Right atrium auricular region (tissue), 2 donors: Measurements from ENCODE around the gene UNC5CL. TPM values are rescaled to one million over a fixed set of nuclear protein-coding genes. Genes with fewer than 3 reads are reported as not detected.
A peak's percentile ranks its signal among the peaks of the same experiment; 100 is the strongest.

ENCODE experiments used
- DNase-seq: peaks from one replicate; pipeline ENCODE4 v3.0.0-alpha.2; 2019; ENCODE audit warnings: low spot score
- H3K27ac ChIP-seq, 2 donors: fragments of 200-600 bp; sonication (generic); 1 replicate in 1 of 2; 2 replicates in 1 of 2; pipeline ENCODE4 v1.5.1; 2016 to 2019
- H3K27me3 ChIP-seq, 2 donors: fragments of 200-600 bp; sonication (generic); one replicate each; pipeline versions ENCODE4 v1.5.1 to v1.6.0; 2017 to 2019
- H3K36me3 ChIP-seq: fragments of 200-600 bp; sonication (generic); one replicate; pipeline ENCODE4 v1.5.1; 2016
- H3K4me1 ChIP-seq, 2 donors: fragments of 200-600 bp; sonication (generic); one replicate each; pipeline versions ENCODE4 v1.5.1 to v1.6.0; 2017 to 2019
- H3K4me3 ChIP-seq, 2 donors: fragments of 200-600 bp; sonication (generic); 1 replicate in 1 of 2; 2 replicates in 1 of 2; pipeline ENCODE4 v1.5.1; 2017 to 2019; ENCODE audit warnings: mild to moderate bottlenecking in 1 of 2, moderate library complexity in 1 of 2
- H3K9me3 ChIP-seq, 2 donors: fragments of 200-600 bp; sonication (generic); one replicate each; pipeline ENCODE4 v1.5.1; 2019
- total RNA-seq, 2 donors: library from RNA; depleted of rRNA; stranded (reverse); fragments of >200 nt; gene quantifications; one replicate each; pipeline ENCODE4 v1.1.0, GENCODE V29; 2016
- TF ChIP-seq, protein P1 (sequence below), 2 donors: fragments of 200-600 bp; sonication (generic); IDR thresholded peaks; one replicate each; pipeline ENCODE4 v1.5.1; 2019; ENCODE audit warnings: antibody characterized with exemption in 2 of 2

The UNC5CL gene
- total RNA-seq, 2 donors from 2014 or later = 0.43 to 0.96 TPM

DNA sequence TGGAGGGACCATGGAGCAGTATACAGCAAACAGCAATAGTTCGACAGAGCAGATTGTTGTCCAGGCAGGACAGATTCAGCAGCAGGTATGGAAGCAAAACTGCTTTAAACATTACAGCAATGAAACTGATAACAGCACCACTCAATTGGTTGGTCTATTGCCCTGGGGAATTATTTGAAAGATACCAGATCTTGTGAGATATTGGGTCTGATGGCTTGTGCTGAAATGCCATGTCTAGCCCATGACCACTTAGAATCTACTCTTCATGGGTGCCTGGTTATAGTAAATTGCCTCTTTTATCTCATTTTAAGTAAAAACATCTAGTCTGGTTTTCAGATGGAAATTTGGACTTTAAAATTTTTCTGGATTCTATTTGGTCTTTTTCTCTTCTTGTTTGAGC is 40.1 kb upstream of the UNC5CL start:
- Histone ChIP-seq H3K36me3 (peaks cover 26% of the 10 kb centered on the region), H3K9me3 (no peaks in the 10 kb centered on the region)
- TF ChIP-seq, protein P1, sequence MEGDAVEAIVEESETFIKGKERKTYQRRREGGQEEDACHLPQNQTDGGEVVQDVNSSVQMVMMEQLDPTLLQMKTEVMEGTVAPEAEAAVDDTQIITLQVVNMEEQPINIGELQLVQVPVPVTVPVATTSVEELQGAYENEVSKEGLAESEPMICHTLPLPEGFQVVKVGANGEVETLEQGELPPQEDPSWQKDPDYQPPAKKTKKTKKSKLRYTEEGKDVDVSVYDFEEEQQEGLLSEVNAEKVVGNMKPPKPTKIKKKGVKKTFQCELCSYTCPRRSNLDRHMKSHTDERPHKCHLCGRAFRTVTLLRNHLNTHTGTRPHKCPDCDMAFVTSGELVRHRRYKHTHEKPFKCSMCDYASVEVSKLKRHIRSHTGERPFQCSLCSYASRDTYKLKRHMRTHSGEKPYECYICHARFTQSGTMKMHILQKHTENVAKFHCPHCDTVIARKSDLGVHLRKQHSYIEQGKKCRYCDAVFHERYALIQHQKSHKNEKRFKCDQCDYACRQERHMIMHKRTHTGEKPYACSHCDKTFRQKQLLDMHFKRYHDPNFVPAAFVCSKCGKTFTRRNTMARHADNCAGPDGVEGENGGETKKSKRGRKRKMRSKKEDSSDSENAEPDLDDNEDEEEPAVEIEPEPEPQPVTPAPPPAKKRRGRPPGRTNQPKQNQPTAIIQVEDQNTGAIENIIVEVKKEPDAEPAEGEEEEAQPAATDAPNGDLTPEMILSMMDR (IDR thresholded peaks at IDR 0.05) = no peak

DNA sequence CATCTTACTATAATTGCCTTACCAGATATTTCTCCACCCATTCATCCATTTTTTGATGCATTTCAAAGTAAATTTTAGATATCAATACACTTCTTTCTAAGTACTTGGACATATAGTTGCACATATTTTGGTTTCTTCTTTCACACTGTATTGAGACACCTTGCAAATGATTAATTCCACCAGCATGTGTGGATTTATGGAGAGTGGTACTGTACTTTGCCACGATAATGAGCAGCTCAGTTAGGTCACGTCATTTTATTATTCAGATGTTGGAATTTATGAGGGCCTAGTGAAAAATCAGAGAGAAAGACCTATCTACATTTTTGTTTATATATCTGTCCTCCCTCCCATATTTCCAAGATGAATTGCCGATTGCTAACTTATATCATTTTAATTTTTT is 39.1 kb upstream of the UNC5CL start:
- TF ChIP-seq, protein P1 (IDR thresholded peaks at IDR 0.05) = no peak
- H3K27ac ChIP-seq = no peak overlapping the region
- DNase-seq = no peak
- no peaks in the 10 kb centered on the region for H3K9me3 ChIP-seq
- H3K27me3 ChIP-seq = no peaks in the 10 kb centered on the region
- H3K36me3 ChIP-seq = peaks cover 22% of the 10 kb centered on the region
- H3K4me3 ChIP-seq = no peak overlapping the region
- peaks cover 0 to 28% of the 10 kb centered on the region in 2 donors for H3K4me1 ChIP-seq

More for the DNA sequence above, 40.1 kb upstream of the UNC5CL start:
- H3K4me1 ChIP-seq = peaks cover 0 to 25% of the 10 kb centered on the region in 2 donors
- no peak for DNase-seq
- no peak overlapping the region for H3K4me3 ChIP-seq
- no peaks in the 10 kb centered on the region for H3K27me3 ChIP-seq
- no peak overlapping the region for H3K27ac ChIP-seq

DNA sequence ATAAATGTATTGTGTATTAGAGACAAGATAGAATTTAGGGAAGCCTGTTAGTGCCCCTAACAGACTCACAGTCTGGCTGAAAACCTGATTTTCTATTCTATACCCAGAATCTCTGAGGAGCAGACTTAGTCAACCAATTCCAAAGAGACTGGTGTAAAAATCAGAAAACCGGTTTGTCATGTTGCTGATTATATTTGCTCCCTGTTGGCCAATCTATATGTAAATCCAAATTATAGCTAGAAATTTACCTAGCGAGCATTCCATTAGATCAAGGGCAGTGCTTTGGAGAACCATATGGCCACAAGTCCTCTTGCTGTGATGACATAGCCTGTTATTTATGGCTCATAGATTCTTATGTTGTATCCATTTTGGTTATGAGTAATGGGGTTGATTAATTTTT is 38.5 kb upstream of the UNC5CL start:
- Histone ChIP-seq H3K4me3 (no peak overlapping the region), H3K4me1 (peaks cover 0 to 28% of the 10 kb centered on the region in 2 donors), H3K36me3 (peaks cover 22% of the 10 kb centered on the region), H3K27ac (no peak overlapping the region), H3K27me3 (no peaks in the 10 kb centered on the region), H3K9me3 (no peaks in the 10 kb centered on the region)
- DNase-seq = no peak
- TF ChIP-seq, protein P1 (IDR thresholded peaks at IDR 0.05) = no peak

- TF ChIP-seq, protein P1 (IDR thresholded peaks at IDR 0.05) = no peak
Observed at GRCh38 chr6:41075651-41076626, 36.9 kb upstream of the UNC5CL start.

GRCh38 chr6:41074692-41075436 is 35.8 kb upstream of the UNC5CL start:
- Histone ChIP-seq H3K27me3 (no peaks in the 10 kb centered on the region), H3K4me3 (peak overlapping the region; percentile 88 to 90), H3K4me1 (peaks cover 0 to 37% of the 10 kb centered on the region in 2 donors), H3K36me3 (peaks cover 8% of the 10 kb centered on the region), H3K9me3 (no peaks in the 10 kb centered on the region), H3K27ac (peak overlapping the region; percentile 99 to 100)
- no peak for DNase-seq
- TF ChIP-seq, protein P1 (IDR thresholded peaks at IDR 0.05) = no peak

More at GRCh38 chr6:41075651-41076626, 36.9 kb upstream of the UNC5CL start:
- no peak for DNase-seq
- peaks cover 19% of the 10 kb centered on the region for H3K36me3 ChIP-seq
- H3K9me3 ChIP-seq = no peaks in the 10 kb centered on the region
- H3K27ac ChIP-seq = peak overlapping the region; percentile 99 to 100
- no peak overlapping the region for H3K4me3 ChIP-seq
- no peaks in the 10 kb centered on the region for H3K27me3 ChIP-seq
- H3K4me1 ChIP-seq = peaks cover 0 to 32% of the 10 kb centered on the region in 2 donors
